ENCODE measurements around the gene CYREN. TPM values are rescaled to one million over a fixed set of nuclear protein-coding genes. Genes with fewer than 3 reads are reported as not detected.

The CYREN gene
- total RNA-seq: 22.3 and 23.9 TPM in 2 replicates

DNA sequence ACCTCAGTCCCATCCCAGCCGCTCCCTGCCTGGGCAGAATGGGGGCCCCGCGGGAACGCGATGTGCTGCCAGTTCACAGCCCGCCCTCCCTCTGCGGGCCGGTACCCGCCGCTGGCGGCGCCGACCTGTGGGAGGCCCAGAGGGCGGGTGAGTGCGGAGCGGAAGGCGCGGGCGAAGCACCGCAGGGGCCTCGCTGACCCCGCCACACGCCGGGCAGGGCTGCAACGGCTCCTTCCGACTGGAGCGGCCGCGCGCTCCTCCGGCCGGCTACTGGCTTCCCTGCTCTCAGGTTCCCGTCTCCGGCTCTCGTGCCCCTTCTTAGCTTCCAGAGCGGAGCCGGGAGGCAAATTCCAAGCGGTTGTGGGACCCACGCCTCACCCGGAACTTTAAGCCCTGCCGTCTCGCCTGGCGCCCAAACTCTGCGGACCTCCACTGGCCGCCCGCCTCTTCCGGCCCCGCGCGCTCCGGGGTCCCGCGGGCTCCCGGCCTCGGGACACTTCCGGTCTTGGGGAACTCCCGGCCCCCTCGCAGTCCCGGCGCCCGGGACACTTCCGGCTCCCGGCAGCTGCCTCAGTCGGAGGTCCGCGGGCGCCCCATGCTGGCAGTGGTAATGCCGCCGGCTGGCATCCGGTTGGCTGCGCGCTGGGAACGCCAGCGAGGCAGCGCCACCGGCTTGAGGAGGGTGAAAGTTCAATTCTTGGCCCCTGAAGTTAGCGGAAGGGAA lies at the start of gene CYREN:
Gene CYREN (minus strand): TSS at position 434 of the 724 bp plus-strand sequence. CDS start 1,785 bp downstream, outside the sequence.

GRCh38 chr7:135211179-135211945 lies 40.9 kb upstream of the CYREN start, which contains the start of gene WDR91:
Gene WDR91 (minus strand): TSS chr7:135211526. CDS start chr7:135211502, 24 bp downstream.

DNA sequence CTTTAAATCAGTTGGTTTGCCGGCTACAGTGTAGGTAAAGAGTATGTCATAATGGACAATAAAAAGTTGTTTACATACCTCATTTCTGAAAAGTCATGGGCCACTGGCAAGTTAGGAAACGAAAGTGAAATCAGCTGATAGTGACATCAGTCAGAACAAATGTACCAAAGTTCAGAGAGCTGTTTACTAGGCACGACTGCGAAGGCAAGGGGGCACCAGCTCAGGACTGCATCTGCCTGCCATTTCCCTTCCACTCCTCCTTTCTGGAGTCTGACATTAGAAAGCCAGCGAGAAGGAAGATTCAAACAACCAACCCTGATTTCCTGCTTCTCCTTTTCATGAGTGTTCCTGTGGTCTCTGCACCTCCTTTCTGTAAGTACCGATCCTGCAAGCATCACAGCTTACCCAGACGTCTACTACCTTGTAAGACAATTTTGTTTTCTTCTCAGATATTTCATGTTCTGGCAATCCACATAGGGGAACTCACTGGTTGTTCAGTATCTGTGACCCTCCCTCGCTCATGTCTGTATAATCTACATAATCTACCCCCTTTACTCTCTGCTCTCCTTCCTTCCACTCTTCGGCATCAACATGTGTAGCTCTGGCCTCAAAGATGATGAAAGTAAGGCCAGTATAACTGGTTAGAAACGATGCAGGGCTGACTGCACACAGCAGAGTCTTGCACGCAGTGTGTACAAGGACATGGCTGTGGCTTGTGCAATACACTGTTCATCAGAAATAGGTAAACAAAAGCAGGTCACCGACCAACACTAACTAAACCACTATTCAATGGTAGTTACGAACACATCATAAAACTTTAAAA lies 22.4 kb downstream of the CYREN start, which contains the start of gene TMEM140:
Gene TMEM140 (plus strand): TSS at position 174 of the 823 bp plus-strand sequence. CDS start 16,370 bp downstream, outside the sequence.

Small RNA genes within 50 kb of the gene (small RNA-seq; reads per million reads assigned to genes)
- not detected for gene MIR6509

Other genes starting within 250 kb of the CYREN start
- 2.0 and 2.9 TPM in 2 replicates for gene AGBL3, start 184.2 kb downstream of the CYREN start, total RNA-seq
- gene TMEM140, start 22.6 kb downstream of the CYREN start, total RNA-seq: 9.6 and 11.8 TPM in 2 replicates
- 4.1 and 5.7 TPM in 2 replicates for gene WDR91, start 40.8 kb upstream of the CYREN start, total RNA-seq
- gene STRA8, start 63.1 kb upstream of the CYREN start, total RNA-seq: not detected in 2 replicates

Data from thoracic aorta endothelial cell (primary cell).